ENCODE measurements around the gene ZNF385C.

The ZNF385C gene

DNA sequence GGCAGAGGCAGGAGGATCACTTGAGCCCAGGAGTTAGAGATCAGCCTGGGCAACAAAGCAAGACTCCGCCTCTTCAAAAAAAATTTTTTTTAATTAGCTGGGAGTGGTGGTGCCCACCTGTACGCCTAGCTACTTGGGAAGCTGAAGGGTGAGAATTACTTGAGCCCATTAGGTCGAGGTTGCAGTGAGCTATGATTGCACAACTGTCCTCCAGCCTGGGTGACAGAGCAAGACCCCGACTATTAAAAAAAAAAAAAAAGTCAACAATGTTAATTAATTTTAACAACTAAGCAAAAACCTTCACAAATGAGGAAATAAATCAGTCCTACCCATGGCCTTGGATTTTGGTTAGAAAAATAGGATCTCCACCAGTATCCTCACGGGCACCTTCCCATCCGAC is 8.9 kb upstream of the ZNF385C start:
- no peak for DNase-seq

DNA sequence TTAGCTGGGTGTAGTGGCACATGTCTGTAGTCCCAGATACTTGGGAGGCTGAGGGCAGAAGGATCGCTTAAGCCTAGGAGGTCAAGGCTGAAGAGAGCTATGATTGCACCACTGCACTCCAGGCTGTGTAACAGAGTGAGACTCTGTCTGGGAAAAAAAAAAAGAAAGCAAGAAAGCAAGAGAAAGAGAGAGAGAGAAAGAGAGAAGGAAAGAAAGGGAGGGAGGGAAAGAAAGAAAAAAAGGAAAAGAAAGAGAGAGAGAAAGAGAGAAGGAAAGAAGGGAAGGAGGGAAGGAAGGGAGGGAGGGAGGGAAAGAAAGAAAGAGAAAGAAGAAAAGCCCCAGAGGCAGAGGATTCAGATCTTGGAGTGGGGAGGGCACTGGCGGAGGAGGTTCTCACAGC is 7.7 kb upstream of the ZNF385C start:
- DNase-seq, result no peak

DNA sequence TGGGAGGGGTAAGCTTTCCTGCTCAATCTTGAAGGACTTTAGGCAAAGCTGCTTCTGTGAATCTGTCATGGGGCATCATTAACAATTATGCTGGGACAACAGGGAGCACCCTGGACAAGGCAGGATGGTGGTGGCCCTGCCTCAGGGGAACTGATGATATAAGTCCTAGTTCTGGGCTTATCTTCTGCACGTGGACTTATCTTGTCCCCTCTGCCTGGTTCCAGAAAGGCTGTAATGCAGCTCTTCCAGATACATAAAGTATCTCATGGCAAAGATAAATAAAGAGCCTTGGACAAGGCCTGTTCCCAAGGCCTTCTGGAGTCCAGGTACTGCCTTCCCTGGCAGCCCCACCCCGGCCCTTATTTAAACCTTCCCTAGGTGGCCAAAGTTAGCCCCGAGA is 6.0 kb upstream of the ZNF385C start:
- no peak for DNase-seq

DNA sequence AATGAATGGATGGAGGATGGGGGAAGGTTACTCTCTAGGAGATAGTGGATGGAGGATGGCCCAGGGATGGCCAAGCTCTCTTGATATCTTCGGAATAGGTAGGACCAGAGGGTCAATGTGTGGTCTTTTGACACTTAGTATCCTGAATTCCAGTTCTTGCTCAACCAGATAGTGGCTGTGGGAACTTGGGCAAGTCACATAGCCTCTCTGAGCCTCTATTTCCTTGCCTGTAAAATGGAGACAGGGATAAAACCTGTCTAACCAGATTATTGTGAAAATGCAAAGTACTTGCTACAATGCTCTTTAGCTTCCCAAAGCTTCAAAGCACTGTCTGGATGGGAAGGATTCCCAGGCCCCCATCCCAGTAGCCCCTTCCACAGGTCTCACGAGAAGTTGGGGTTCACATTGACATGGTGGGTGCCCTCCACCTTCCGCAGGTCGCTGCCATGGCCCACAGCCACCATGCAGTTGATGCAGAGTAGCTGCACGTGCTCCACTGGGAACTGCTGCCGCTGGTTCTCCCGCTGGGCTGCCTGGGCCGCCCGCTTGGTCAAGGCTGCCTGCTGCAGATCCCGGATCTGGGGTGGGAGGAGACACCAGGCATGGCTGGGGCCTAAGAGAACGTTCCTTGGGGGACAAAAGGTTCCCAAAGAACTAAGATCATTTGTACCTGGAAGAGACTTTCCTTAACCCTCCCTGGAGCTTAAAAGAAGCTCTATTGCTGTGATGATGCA is 5.1 kb upstream of the ZNF385C start:
- DNase-seq, result no peak

DNA sequence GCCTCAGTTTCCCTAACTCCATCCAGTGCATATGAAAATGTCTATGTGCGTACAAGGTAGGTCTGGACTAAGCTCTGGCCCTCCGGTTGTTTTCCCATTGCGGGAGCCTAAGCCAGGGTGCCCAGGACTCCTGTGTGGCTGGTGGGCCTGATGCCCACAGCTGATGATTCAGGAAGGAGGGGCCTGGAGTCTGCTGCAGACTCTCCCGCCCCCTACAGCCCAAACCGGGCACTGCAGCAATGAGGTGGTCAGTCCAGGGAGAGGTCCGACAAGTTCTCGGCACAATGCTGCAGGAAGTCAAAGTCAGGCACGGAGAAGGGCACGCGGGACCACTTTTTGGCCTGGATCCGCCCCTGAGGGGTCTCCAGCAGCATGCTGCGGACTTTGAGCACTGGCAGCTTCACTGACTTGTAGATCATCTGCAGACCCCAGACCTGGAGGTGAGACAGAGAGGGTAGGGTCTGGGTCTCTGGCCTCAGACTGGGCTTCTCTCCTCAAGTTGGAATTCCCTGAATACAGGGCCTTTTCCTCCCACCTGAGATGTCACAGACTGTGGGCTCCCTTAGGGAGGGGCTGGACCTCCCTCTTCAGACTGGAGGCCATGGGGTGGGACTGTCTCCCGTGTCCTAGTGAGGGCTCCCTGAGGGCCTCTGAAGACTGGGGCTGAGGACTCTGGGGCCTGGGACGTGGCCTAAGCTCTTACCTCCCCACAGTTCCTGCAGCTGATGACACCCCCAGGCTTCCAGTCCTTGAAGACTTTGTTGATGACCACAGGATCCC is 3.4 kb upstream of the ZNF385C start:
- peak; percentile 95 for DNase-seq

DNA sequence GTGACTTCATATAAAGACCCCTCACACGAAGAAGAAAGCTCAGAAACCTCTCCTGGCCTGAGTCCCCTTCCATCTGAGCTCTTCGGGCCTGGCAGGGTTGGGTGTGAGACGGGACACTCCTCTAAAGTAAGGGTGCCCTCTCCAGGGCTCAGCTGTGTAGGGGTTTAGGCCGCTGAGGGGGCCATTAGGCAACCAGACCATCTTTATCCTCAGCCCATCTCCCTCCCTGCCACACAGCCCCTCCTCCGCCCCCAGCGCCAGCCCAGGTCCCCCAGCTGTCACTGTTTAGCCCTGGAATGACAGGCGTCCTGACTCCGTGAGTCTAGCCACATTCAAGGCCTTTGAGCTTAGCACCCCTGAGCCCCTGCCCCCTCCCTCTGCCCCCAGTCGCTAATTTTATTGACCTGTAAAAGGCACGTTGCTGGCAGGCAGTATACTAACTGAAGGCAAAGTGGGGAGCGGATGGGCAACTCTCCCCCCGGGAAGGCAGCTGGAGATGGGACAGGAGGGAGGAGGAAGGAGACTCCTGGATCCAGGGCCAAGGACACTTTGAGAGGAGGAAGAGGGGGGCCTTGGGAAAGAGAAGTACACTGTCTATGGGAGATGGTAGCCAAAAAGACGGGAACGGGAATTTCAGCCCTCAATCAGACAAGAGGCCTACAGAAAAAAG is 592 bp upstream of the ZNF385C start:
- DNase-seq, result no peak

DNA sequence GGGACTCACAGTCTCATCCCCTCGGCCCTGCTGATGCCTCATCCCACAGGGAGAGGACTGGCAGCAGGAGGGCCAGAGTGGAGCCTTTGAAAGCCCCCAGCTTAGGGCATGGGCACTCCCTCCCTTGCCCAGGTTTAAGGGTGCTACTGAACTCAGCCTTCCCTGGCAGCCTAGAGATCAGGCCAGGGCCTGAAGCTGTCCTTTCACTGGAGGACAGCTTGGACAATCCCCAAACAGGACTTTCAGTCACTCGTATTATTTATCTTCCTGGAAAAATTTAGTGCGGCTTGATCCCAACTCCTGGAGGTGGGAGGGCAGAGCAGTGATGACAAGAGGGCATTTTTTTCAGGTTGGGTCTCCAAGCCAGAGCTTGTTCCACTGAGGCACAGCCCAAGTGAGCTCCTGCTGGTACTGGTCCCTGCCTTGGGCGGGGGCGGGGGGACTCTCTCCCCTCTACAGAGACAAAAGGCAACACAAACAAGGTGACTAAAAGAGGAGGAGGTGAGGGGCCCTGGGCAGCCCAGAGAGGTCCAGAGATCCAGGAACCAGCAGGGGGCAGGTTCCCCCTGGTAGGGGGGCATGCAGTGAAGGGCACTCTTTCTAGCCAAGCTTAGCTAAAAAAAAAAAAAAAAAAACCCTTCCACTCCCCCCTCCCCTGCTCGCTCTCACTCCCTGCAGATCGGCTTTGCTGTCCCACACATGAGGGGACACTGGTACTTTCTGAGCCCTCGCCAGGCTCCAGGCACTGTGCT is 1.7 kb downstream of the ZNF385C start:
- no peak for DNase-seq

DNA sequence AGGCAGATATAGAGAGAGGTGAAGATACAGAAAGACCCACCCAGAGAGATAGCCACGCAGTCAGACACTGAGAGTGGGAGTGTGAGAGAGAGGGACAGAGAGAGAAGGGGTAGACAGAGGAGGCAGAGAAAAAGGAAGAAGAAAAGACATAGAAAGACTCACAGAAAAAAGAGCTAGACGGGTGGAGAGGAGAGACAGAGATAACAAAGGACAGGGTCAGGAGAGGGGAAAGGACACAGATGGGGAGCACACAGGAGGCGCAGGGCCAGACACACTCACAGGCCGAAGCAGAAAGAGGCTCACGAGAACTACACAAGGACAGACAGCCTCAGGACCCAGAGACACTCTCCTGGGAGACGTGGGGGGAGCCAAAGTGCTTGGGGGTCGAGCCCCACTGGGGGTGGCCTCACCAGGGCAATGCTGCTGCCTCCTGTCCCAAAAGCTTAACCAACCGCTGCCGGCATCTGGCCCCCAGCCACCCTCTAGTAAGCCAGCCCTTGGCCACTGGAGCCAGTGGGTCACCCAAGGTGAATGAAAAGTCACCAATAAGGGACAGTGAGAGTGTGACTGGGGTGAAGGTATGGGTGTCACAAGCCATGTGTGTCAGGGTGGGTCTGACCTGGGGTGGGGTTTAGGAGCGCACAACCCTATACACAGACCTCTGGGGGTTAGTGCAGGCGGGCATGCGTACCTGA is 3.8 kb downstream of the ZNF385C start:
- DNase-seq, result no peak

DNA sequence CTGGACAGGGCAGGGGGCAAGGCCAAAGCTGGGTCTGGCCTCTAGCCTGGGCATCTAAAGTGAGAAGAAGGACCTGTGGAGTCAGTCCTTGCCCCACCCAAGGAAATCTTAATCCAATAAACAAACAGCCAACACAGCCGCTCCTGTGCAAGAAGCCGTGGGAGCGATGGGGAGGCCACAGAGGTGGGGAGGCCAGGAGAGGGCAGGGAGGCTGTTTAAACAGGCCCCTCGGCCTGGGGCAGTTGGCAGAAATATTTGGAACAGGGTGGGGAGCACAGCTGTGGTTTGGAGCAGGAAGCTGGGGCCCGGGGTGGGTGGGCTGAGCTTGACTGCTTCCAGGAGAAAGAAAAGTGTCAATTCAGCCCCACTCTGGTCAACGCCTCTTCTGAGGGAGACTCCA is 5.3 kb downstream of the ZNF385C start:
- DNase-seq, result no peak

DNA sequence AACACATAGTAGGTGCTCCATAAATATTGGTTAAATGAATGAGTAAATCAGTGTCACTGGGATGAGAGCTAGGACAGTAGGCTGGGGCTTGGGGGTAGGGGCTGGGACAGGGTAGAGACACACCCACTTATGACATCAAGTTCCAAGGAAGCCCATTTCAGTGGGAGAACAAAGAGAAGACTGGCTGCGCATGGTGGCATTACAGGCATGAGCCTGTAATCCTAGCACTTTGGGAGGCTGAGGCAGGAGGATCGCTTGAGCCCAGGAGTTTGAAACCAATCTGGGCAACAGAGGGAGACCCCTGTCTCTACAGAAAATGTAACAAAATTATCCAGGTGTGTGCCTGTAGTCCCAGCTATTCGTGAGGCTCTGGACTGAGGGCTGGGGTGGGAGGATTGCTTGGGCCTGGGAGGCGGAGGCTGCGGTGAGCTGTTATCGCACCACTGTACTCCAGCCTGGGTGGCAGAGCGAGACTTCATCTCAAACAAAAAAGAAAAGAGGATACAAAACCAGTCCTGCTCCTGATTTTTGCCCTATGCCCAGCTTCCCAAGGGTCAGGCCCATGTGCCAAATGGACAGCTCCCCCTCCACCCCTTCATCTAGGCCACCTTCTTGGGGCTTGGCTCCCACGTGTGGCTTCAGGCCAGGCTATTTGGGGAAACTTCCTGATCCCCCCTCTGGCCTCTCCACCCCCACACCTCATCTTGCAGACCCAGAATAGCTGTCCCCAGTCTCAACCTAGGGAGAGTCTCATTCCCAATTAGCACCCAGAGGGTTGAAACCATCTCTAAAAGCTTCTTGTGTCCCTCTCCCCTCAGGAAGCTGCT is 7.1 kb downstream of the ZNF385C start:
- no peak for DNase-seq

DNA sequence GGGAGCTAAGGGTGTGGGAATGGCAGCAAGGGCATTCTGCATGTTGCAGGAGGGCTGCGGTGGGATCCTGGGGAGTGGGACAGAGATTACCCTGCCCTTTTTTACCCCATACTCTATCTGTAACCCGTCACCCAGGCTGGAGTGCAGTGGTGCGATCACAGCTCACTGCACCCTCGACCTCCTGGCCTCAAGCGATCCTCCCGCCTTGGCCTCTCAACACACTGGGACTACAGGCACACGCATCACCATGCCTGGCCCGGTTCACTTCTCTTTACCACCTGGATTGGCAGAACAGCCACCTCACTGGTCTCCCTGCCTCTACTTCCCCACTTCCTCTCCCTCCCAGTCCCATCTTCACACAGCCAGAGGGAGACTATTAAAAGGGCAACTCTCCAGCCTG is 9.5 kb downstream of the ZNF385C start:
- no peak for DNase-seq

DNA sequence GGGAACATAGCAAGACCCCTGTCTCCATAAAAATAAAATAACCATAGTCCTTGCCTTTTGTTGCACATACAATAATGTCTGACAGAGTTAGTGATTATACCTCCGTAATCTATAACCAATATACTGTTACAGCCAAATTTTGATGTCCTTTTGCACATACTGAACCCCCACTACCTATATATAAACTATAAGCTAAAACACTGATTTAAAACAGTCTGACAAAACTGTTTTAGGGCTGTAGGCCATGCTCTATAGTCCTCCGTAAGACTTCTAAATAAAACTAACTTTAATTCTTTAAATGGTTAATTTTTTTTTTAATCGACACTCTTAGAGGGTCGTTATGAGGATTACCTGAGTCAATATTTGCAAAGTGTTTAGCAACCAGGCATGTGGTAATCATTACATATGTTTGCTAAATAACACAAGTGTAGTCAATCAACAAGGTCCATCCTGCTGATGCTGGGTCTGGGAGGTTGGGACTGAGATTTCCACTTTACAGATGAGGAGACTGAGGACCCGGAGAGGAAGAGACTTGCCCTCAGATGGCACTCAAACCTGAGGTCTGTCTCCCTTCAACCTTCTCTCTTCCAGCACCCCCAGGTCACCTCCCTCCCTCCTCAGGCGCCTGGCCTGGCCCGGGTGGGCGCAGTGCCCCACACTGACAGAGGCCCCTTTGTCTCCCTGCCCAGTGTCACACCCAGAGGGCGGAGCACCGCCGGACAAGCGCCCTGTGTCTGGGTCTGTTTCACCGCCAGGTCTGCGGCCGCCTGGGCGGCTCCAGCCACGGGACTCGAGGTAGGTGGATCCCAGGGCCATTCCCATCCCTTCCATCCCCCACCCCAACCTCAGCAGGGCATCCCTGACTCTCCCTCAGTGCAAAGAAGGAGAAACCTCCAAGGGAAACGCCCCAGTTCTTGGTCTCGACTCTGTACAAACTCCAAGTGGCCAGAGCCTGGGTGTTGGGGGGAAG is 10.3 kb downstream of the ZNF385C start:
- DNase-seq, result no peak

DNA sequence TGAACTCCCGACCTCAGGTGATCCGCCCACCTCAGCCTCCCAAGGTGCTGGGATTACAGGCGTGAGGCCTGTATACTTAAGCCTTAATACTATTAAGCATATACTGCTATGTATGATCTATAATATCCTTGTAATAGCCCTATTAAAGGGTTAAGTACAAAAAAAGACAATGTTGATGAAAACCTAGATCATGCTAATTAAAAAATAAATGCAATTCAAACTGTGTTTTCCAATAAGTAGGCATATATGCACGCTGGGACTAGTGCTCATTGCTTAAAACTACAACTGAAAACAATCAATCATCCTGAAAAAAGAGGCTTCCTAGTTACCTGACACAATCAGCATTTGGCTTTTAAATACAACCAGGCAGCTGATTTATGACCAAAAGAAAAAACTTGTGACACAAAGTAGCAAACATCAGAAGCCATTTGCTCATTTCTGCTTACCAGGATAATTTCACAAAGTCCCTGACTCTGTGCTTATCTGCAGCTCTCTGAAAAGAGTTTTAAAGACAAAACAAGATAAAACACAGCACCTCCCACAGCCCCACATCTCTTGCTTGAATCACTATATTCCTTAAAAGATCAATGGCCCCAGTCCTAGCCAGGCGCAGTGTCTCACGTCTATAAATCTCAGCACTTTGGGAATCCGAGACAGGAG is 11.1 kb downstream of the ZNF385C start:
- no peak for DNase-seq

DNA sequence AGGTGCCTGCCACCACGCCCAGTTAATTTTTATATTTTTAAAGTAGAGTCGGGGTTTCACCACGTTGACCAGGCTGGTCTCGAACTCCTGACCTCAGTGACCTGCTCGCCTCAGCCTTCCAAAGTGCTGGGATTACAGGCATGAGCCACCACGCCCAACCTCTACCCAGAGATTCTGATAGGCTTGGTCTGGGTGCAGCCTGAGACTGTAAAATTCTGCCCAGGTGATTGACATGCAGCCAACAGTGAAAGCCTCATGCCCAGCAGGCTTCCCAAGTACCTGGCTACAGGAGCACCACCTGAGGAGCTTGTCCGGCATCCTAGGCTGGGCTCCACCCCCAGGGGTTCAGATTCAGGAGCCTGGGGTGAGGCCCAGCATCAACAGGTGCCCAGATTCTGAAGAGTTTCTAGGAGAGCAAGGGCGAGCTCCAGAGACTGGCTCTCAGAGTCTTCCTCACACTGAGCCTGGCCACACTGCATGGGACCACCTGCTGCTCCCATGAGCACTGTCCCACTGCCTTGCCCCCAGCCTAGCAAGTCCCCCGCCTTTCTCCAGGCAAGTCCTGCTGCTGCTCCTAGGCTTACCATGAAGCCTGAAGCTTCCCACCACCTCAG is 16.6 kb downstream of the ZNF385C start:
- no peak for DNase-seq

DNA sequence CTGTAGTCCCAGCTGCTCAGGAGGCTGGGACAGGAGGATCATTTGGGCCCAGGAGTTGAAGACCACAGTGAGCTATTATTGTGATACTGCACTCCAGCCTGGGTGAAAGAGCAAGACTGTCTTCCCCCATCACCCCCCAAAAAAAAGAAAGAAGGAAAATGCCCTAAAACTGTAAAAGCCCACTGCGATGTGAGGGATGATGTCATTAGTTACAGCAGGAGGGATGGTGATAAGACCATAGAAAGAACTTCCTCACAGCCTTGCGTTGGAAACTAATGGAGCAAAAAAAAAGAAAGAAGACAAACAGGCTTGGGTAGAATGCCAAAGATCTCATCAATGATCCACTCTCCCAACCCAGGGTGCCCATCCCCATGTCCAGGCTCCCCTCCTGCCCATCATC is 18.7 kb downstream of the ZNF385C start:
- DNase-seq, result no peak

DNA sequence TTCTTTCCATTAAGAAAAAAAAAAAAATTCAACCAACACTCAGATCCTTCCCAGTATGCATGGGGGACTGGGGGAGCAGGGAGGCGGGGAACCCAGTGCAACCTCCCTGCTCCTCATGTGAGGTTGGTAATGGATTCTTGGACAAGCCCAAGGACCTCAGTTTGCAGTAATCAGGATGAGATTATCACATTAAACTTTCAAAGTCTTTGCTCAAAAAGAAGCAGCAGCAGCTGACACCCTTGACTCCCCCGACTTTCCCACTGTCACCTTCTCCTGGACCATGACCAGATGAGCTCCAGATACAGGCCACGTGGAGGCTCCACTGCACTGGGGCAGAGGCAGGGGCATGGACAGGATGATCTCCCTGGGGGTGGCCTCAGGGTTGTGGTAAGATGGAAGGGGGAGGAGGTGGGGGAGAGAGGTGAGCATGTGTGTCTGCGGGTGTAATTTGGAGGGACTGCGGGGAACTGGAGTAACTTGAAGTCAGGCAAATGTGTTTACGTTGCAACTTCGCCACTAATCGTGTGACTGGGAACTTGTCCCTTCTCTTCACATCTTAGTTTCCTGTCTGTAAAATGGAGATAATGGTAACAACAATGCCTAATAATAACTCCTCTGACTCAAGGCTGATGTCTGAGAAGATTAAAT is 19.8 kb downstream of the ZNF385C start:
- DNase-seq, result no peak

DNA sequence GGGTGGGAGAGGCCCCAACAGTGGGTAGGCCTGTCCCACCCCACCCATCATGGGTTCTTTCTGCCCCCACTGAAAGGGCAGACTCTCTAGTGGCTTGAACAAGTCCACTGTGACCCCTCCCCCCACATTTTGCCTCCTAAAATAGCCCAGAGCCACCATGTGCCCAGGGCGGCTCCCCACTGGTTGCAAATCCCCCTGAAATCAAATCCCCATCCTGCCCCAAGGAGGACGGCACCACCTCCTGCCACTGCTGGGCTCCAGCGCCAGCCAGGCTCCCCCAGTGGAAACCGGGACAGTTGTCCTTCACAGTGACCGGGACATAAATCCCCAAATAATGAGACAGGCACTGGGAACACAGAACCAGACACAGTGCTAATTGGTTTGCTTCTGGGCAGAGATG is 20.5 kb downstream of the ZNF385C start:
- no peak for DNase-seq

DNA sequence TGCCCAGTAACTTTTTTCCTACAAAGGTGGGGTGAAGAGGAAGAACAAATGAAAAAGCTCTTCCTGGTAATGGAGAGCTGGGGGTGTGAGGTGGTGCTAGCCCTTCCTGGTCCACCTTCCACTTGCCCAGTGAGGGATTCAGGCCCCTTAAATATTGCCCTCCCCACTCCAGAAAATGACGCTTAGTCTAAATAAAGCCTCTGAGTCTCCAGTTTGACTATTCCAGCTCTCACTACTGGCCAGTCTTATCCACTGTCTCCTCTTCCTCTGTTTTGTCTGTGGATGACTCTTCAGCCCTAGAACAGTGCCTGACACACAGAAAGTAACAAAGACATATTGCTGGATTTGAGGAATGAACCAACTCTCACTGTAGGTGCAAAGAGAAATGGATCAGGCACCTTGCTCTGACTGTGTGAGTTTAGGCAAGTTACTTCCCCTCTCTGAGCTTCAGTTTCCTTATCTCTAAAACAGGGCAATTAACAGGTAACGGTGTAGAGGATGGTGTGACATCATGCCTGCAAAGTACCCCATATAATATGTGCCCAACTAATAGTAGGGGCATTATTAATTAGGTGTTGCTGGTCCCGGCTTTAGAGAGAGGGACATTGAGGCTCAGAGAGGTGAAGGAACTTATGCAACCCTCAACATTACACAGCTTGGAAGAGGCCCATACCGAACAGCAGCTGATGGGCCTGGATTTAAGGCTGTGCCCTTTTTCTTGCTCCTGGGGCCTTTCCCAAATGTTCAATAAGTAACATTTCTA is 21.3 kb downstream of the ZNF385C start:
- no peak for DNase-seq
